DMS 273 treated with DMSO at 0.1 percent for 48 hours (cell line): ENCODE measurements around the gene SIRT4.
"Not testable (repeated sequence)": the region's sequence is repeated elsewhere in the genome, so short reads cannot be mapped to it uniquely, and the experiment has no call there.

Experiments used
- DNase-seq: peaks from one replicate; lab custom pipeline; 2025; lab: John Stamatoyannopoulos, UW

SIRT4 gene, protein sequence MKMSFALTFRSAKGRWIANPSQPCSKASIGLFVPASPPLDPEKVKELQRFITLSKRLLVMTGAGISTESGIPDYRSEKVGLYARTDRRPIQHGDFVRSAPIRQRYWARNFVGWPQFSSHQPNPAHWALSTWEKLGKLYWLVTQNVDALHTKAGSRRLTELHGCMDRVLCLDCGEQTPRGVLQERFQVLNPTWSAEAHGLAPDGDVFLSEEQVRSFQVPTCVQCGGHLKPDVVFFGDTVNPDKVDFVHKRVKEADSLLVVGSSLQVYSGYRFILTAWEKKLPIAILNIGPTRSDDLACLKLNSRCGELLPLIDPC

DNA sequence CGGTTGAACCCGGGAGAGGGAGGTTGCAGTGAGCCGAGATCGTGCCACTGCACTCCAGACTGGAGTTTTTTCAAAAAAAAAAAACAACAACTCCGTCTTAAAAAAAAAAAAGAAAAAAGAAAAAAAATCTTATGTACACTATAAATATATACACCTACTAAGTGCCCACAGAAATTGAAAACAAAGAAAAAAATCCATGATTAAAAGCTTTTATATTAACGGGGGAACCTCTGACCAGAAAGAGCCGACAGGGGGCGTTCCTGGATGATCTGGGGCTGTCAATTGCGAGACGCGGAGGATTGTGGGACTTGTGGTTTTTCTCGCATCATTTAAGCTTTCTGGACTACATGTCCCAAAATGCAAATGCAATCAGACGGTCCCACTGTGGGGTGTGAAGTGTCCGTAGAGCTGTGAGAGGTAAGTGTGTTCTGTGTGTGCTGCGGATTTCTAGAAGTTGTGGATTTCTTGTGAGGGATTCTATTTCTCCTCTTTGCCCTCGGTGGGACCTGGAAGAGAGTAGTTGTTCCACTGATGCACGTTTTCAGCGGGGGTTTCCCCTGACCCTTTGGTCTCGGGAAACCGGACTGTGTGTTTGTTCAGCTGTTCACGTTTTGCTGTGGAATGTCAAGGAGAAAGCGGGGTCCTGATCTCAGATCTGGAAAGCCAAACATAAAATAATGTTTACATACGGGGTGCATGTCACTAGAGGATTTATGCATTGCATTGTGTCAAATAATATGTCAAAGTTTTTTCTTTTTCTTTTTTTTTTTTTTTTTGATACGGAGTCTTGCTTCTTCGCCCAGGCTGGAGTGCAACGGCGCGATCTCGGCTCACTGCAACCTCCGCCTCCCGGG is at the start of gene SIRT4:
Gene SIRT4, plus strand, starts transcription at position 360 of the 854 bp plus-strand sequence. CDS start 1,241 bp downstream, outside the sequence.
- DNase-seq = peak; percentile 73

DNA sequence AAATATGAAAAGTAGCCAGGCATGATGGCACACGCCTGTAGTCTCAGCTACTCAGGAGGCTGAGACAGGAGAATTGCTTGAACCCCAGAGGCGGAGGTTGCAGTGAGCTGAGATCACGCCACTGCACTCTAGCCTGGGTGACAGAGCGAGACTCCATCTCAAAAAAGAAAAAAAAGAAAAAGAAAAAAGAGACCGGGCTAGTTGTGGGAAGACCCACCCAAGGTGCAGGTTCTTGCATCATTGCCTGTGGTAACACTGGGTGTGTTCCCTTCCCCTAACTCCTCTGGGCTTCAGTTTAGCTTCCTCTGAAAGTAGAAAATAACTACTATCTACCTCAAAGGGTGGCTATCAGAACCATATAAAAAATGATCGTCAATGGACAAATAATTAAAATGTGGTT is 48.8 kb upstream of the SIRT4 start:
- not testable (repeated sequence) for DNase-seq

DNA sequence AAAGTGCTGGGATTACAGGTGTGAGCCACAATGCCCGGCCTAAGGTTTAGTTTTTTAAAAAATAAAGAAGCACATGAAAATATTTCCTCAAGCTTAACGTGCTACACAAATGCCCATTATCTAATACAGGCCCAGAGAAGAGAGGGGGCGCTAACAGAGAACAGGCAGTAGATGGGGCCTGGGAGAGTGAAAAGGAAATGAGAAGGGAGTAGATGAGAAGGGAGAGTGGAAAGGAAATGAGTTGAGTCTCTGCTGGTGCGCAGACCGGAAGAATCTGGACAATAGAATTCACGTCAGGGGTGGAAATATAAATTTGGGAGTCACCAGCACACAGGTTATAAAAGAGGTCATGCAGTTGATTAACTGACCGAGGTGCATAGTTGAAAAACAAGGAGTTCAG is 47.3 kb upstream of the SIRT4 start:
- no peak for DNase-seq

DNA sequence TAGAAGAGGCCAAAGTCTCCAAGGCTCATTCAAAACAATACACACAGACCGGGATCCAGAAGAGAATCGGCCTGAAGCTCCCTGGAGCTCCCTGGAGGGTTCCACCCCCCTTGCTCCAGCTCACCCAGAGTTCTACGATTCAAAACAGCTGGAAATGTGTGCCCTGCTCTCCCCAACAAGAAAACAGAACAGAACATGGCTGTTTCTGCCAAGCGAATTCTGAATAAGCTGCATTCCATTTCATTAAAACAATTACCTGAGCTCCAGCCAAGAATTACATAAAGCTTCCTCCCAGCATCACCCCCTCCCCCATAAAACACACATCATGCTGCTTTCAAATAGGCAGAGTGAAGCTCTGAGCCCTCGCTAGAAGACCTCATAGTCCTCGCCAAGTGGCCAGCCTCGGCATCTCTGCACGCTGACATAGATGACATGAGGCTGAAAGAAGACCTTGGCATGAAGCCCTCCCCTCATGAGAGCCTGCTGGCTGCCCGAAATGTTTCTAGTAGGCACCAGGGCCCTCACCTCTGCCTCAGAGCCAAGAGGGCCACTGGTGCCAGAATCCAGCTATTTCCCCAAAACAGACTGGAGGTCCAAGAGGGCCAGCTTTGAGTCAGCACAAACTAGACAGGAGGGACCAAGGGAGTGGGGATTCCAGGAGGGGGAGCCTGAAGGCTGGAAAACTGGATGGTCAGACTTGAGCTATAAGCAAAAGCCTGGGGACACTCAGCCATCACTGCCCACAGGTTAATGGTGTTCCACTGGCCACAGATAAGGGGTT is 44.9 kb upstream of the SIRT4 start:
- no peak for DNase-seq

DNA sequence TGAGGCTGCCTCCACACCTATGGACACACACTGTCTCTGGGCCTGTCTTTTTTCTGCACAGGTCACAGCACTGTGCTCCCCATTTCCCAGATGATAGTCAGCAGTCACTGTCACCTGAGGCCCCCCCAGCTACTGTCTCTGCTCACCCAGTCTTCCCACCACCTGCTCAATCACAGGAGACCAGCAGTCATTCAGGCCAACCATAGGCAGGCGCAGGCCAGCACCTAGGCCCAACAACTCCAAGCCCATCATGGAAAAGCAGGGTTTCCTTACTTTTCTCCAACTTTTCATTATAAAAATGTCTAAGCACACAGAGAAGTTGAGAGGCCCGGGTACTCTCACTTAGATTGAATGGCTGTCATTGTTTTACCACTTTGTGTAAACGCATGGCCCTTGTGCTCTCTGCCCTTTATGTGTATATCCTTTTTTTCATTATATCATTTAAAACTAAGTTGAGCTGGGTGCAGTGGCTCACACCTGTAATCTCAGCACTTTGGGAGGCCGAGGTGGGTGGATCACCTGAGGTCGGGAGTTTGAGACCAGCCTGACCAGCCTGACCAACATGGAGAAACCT is 43.7 kb upstream of the SIRT4 start:
- DNase-seq = no peak

DNA sequence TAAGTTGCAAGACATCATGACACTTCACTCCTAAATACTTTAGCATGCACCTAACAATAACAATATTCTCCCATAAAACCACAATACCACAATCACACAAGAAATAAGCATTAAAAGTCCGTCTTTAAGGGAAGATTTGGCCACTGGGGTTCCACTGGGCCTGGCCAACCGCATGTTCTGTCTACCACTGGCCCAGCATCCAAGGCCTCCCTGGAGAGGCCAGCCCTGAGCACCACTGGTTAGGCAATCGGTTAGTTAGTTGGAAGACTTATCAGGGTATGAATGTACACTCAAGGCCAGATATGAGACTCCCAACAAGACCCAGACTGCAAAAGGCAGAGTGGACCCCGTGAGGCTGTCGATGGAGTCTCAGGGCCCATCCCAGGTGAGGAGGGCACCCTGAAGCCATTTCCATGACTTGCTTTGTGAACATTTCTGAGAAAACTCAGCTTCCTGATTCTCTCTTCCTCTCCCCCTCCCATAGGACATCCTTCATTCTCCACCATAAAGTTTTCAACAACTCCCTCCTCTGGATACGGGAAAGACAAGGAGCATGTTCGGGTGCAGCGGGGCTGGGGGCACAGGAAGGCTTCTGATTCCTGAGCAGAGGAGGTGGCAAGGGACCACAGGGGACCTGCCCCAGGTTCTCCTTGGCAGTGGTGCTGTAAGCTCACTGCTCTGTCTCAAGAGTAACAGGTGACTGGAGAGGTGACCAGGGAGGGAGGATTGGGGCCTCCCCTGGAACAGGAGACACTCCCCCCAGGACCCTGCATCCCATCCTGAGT is 42.5 kb upstream of the SIRT4 start:
- no peak for DNase-seq

DNA sequence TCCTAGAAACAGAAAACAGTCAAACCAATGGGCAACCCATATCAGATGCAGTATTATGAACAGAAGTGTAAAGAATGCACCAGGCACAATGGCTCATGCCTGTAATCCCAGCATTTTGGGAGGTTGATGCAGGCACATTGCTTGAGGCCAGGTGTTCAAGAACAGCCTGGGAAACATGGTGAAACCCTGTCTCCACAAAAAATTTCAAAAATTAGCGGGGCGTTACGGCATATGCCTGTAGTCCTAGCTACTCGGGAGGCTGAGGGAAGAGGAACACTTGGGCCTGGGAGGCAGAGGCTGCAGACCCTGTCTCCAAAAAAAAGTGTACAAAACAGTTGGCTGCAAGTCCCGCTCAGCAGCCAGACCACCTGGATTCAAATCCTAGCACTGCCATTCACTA is 41.5 kb upstream of the SIRT4 start:
- DNase-seq = no peak

DNA sequence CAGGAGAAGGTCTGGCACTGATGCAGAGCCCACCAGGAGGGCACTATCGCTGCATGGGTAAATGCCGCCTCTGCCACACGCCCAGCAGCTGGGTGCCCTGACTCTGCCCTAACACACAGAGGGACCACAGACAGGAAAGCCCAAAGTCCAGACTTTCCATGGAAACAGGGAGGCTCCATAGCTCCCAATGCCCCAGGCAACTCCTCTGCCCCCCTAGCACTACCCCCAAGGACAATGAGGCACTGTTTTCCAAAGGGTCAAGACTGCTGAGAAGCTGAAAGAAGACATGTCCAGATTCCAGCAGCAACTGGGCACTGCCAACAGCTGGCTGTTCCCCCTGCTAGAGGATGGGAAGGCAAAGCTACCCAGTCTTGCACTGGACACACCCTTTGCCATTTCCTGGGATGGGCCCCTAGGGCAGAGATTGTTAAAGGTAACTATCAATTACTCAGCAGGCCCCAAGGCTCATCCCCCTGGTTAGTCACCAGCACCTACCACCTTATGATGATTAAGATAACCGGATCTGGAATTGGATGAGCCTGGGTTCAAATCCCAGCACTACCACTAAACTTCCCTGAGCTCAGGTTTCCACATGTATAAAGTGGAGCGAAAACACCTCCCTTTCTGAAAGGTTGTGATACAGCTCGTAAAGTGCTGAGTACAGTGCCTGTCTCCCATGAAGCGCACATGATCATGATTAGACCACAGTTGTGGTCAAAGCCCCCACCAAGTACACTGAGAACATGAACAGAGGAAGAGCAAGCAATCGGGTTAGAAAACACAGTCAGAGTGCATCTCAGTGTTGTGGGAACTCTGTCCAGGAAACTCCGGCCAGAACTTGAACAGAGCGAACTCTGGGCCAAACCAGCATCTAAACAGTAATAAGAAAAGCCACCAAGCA is 39.9 kb upstream of the SIRT4 start:
- DNase-seq = no peak

DNA sequence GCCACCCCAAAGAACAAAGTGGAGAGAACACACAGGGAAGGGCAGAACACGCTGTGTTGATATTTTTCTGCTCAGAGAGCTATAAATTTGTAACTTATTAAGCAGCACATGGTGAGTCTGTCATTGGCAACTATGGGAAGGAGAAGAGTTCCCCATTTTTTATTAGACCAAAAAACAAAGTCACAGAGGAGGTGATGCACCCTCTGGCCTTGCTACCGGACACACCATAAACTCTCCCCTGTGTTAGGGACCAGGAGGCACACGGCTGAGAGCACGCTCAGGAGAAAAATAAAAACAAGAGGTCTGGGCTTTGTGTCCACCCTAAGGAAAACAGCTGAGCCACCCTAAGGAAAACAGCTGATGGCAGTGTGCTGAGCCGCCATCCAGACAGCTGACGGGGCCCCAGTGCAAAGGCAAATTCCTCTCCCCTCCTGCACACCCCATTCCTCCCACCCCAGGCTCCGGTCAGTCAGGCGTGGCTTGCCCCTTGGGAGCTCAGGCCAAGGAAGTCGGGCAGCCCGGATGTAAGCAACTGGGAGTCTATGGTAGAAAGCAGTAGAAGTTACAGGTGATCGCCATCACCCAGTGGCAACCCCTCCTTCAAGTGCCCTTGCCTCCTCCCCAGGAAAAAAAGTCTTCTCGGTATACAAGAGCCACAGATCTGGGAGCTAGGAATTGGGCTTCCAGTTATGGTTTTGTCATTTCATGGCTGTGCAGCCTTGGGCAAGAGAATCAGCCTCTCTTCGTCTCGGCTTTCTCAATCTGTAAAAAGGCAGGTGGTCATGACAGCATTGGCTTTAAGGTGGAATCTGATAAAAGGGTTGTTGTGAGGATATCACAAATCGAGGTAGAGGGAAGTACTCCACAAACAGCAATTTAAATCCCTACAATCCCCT is 39.0 kb upstream of the SIRT4 start:
- DNase-seq = no peak

DNA sequence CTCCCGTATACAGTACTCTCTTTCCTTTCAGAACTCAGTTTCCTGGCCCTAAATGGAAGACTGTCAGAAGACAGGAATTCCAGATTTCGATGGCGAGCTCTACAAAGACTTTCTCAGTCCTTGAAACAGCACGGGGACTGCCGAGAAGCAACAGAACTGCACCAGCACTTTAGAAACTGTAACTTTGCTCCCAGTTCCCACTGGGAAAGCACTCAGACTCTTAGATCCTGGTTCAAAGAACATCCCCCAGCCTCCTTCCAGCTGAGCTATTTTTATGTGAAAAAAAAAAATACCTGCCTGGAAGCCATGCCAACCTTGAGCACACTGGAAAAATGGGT is 38.4 kb upstream of the SIRT4 start:
- no peak for DNase-seq

DNA sequence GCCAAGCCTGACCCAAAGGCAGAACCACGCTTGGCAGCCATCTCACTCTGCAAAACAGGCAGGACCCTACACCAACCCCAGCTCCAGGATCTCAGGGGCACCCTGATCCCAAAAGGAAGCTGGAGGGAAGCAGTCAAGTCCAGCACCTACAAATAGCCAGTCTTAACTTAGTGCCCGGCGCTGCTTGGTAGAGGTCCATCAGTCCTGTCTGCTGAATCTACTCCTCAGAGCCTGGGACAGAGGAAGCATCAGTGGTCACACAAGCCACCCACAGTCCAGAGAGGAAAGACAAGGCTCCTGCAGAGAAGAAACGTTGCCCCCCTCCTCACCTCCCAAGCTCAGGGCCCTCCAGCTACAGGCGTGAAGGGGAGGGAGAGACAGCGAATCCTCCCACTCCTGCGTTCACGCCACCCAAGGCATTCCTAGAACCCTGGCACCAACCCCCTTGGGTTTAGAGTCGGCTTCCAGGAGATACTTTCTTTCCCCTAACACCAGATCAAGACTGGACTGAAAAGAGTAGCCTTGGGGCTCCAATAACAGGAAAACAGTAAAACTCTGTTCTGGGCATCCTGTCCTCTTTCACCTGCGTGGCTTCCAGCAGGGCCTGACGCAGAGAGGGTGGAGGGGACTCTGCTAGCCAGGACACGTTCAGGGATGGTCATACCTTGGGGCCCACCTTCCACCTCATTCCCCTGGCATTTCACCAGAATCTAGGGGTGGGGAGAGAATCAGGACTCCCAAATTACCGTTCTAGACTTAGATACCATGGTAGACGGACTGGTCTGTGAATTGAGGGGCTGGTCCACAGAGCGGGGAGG is 37.8 kb upstream of the SIRT4 start:
- DNase-seq = no peak

DNA sequence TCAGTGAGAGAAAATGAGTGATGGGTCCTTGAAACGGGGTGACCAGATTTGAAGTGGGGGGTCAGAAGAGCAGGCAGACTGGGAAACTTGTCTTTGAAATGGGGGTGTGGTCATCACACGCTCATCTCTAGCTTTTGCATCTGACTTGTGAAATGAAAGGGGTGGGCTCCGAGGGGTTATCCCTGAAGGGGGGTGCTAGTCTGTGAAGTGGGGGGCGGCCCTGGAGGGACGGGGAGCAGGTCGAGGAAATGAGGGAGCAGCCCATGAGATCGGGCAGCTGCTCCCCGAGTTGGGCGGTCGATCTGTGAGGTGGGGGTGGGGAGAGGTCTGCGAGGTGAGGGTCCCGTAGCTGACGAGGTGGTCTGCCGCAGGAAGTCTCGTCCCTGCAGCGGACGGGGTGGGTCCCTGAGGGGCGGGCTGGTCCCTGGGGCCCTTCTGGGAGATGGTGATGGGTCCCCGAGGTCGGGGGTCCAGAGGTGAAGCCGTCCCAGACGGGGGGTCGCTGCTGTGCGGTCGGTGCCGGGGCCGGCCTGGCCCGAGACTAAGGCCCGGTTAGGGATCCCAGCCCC is 37.1 kb upstream of the SIRT4 start:
- DNase-seq = no peak

DNA sequence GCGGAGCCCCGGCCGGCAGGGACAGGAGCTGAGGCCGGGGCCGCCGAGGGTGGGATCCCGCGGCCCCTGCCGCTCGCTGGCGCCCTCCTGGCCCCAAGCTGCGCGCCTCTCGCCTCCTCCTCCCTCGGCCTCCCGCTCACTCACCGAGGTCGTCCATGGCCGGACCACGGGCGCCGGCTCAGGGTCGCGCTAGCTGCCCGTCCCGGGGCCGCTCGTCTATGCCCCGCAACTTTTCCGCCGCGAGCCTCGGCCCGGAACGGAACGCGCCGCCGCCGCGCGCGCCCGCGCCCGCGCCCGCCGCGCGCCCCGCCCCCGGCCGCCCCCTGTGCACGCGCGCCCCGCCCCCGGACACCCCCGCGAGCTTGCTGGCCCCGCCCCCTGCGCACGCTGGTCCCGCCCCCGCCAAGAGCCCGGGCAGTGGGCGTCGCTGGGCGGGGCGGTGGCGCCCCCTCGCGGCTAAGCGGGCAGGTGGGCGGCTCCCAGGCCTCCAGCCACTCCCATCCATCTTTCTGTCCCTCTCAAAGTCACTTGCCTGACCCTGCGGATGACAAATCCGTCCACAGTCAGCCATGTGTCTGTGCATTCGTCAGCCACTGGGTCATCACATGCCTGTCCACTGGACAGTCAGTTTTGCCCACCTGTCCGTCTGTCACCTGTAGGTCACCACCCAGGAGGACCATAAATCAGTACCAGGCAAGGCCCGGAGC is 36.5 kb upstream of the SIRT4 start, which contains the start of gene PXN:
Gene PXN, minus strand, starts transcription at position 258 of the 707 bp plus-strand sequence. Its CDS starts 101 bp downstream, at position 157.
- no peak for DNase-seq

DNA sequence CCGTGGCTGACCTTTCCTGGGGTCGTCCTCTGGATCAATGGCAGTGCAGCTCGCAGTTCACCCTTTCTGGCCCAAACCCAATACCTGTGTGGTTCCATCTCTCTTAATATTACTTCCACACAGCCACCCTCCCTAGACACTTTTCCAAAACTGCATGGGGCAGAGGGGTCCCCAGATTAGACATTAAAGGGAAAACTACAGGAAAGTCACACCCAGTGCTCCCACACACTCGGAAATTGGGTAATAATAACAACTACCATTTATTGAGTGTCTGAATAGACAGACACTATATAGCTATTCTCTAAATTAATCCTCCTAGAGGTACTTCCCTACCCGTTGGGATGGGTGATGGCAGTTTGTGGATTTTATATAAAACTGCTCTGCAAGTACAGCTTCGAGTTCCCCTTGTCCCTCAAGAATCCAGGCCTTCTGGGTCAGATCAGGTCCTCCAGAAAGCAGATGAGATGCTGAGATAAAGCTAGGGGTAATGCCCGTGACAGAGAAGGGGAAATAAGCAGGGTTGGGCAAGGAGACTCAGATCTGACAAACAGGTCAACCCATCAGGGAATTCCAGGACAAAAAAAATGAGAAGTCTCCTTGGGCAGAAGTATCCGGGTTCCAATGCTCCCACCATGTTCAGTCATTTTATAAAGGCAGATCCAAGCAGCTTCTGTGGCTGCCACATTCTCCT is 35.8 kb upstream of the SIRT4 start:
- no peak for DNase-seq

DNA sequence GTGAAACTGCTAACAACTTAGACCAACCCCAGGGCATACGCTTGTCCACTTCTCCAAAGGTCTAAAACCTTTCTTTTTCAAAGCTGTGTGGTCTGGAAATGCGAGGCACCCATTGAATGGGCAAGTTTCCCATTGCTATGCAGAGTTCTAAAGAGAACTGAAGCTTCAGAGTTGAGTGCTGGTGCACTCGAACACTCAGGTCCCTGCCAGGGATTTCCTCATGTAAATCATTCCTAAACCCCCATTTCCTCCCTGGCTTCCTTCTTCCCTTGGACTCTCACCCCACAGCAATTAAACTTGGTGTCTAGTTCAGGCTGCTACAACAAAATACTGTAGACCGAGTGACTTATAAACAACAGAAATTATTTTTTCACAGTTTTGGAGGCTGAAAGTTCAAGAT is 34.4 kb upstream of the SIRT4 start:
- DNase-seq = no peak

DNA sequence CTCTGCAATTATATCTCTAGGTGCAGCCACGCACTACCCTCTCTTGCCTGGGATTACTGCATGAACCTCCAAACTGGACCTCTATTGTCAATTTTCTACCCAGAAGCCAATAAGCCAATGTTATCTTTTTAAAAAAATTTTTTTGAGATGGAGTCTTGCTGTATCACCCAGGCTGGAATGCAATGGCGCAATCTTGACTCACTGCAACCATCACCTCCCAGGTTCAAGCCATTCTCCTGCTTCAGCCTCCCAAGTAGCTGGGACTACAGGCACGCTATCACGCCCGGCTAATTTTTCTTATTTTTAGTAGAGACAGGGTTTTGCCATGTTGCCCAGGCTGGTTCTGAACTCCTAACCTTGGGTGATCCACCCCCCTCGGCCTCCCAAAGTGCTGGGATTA is 25.4 kb upstream of the SIRT4 start:
- DNase-seq = no peak
